ENCODE measurements around the gene TIPRL.
"Not testable (repeated sequence)": the region's sequence is repeated elsewhere in the genome, so short reads cannot be mapped to it uniquely, and the experiment has no call there.

The TIPRL gene

GRCh38 chr1:168178638-168179437 is at the start of gene TIPRL:
Gene TIPRL, plus strand, starts transcription at chr1:168178962. Its CDS starts 116 bp downstream, at chr1:168179078.
- peak; percentile 91 for DNase-seq (ENCODE audit: low read depth, low spot score)

- DNase-seq (ENCODE audit: low read depth, low spot score) = no peak
Measured at GRCh38 chr1:168129933-168130332, 48.8 kb upstream of the TIPRL start.

GRCh38 chr1:168134132-168134531 is 44.6 kb upstream of the TIPRL start:
- no peak for DNase-seq (ENCODE audit: low read depth, low spot score)

GRCh38 chr1:168134642-168135041 is 44.1 kb upstream of the TIPRL start:
- no peak for DNase-seq (ENCODE audit: low read depth, low spot score)

GRCh38 chr1:168135116-168135920 is 43.4 kb upstream of the TIPRL start:
- DNase-seq (ENCODE audit: low read depth, low spot score) = no peak

GRCh38 chr1:168135921-168136708 is 42.6 kb upstream of the TIPRL start:
- DNase-seq (ENCODE audit: low read depth, low spot score) = no peak

- no peak for DNase-seq (ENCODE audit: low read depth, low spot score)
Measured at GRCh38 chr1:168136709-168137514, 41.9 kb upstream of the TIPRL start, which contains the start of gene GPR161. Gene GPR161, minus strand, starts transcription at chr1:168136930. Its CDS starts 32,080 bp downstream, at chr1:168104850.

- DNase-seq (ENCODE audit: low read depth, low spot score) = no peak
Measured at GRCh38 chr1:168137515-168137821, 41.3 kb upstream of the TIPRL start.

GRCh38 chr1:168138134-168138533 is 40.6 kb upstream of the TIPRL start:
- DNase-seq (ENCODE audit: low read depth, low spot score) = no peak

GRCh38 chr1:168139070-168139469 is 39.7 kb upstream of the TIPRL start:
- DNase-seq (ENCODE audit: low read depth, low spot score) = no peak

- no peak for DNase-seq (ENCODE audit: low read depth, low spot score)
Measured at GRCh38 chr1:168141871-168142385, 36.8 kb upstream of the TIPRL start.

- peak; percentile 71 for DNase-seq (ENCODE audit: low read depth, low spot score)
Measured at GRCh38 chr1:168145184-168146159, 33.3 kb upstream of the TIPRL start.

- DNase-seq (ENCODE audit: low read depth, low spot score) = no peak
Measured at GRCh38 chr1:168146160-168146539, 32.6 kb upstream of the TIPRL start.

- DNase-seq (ENCODE audit: low read depth, low spot score) = no peak
Measured at GRCh38 chr1:168146626-168147025, 32.1 kb upstream of the TIPRL start.

GRCh38 chr1:168148916-168149315 is 29.8 kb upstream of the TIPRL start:
- DNase-seq (ENCODE audit: low read depth, low spot score) = no peak

GRCh38 chr1:168150283-168150682 is 28.5 kb upstream of the TIPRL start:
- no peak for DNase-seq (ENCODE audit: low read depth, low spot score)

GRCh38 chr1:168151935-168152334 is 26.8 kb upstream of the TIPRL start:
- no peak for DNase-seq (ENCODE audit: low read depth, low spot score)

- not testable (repeated sequence) for DNase-seq (ENCODE audit: low read depth, low spot score)
Measured at GRCh38 chr1:168154707-168155106, 24.1 kb upstream of the TIPRL start.

GRCh38 chr1:168155910-168156309 is 22.9 kb upstream of the TIPRL start:
- DNase-seq (ENCODE audit: low read depth, low spot score) = no peak

GRCh38 chr1:168157638-168158037 is 21.1 kb upstream of the TIPRL start:
- DNase-seq (ENCODE audit: low read depth, low spot score) = no peak
